K562 (cell line): Measurements from ENCODE around the gene CHRDL2.

Experiments used
- EP300 ChIP-seq: IDR thresholded peaks from 2 replicates; pipeline ENCODE4 v1.6.1; 2012; ENCODE audit warnings: low read length, improper control_type of control experiment
- ESRRA ChIP-seq: fragments of 450-650 bp; IDR thresholded peaks from 2 replicates; pipeline ENCODE4 v1.6.1; 2014; ENCODE audit warnings: low read depth, mild to moderate bottlenecking, moderate library complexity, borderline replicate concordance
- FOXK1 ChIP-seq: sonication (generic); formaldehyde crosslinking; IDR thresholded peaks from 2 replicates; pipeline ENCODE4 v1.8.0; 2022; ENCODE audit warnings: missing genetic modification reagents, mild to moderate bottlenecking, borderline replicate concordance
- GABPA ChIP-seq: fragments of 200-800 bp; sonication (Bioruptor generic); conservative IDR thresholded peaks from 2 replicates; pipeline ENCODE4 v1.6.1; 2016; ENCODE audit warnings: low read depth, missing genetic modification characterization, missing compliant biosample characterization
- NFE2L1 ChIP-seq: fragments of 450-650 bp; IDR thresholded peaks from 2 replicates; pipeline ENCODE4 v1.6.1; 2016; ENCODE audit warnings: missing genetic modification characterization, low read depth, mild to moderate bottlenecking, missing compliant biosample characterization, moderate library complexity, borderline replicate concordance
- RBM22 ChIP-seq: fragments of 200-400 bp; formaldehyde crosslinking; IDR thresholded peaks from 2 replicates; pipeline ENCODE4 v1.6.1; 2018; ENCODE audit warnings: low read length, low read depth; ENCODE audit not compliant: poor library complexity, severe bottlenecking
- RFX5 ChIP-seq: IDR thresholded peaks from 2 replicates; pipeline ENCODE4 v1.6.1; 2011; ENCODE audit warnings: low read depth, mild to moderate bottlenecking, improper control_type of control experiment, low read length
- ZNF316 ChIP-seq: fragments of 450-650 bp; IDR thresholded peaks from 2 replicates; pipeline ENCODE4 v1.6.1; 2016
- TF ChIP-seq, protein P1 (sequence below): IDR thresholded peaks from 2 replicates; pipeline ENCODE4 v1.6.1; 2011; ENCODE audit warnings: borderline replicate concordance, low read depth, mild to moderate bottlenecking, moderate library complexity, low read length; ENCODE audit not compliant: insufficient read depth, poor library complexity, severe bottlenecking

DNA sequence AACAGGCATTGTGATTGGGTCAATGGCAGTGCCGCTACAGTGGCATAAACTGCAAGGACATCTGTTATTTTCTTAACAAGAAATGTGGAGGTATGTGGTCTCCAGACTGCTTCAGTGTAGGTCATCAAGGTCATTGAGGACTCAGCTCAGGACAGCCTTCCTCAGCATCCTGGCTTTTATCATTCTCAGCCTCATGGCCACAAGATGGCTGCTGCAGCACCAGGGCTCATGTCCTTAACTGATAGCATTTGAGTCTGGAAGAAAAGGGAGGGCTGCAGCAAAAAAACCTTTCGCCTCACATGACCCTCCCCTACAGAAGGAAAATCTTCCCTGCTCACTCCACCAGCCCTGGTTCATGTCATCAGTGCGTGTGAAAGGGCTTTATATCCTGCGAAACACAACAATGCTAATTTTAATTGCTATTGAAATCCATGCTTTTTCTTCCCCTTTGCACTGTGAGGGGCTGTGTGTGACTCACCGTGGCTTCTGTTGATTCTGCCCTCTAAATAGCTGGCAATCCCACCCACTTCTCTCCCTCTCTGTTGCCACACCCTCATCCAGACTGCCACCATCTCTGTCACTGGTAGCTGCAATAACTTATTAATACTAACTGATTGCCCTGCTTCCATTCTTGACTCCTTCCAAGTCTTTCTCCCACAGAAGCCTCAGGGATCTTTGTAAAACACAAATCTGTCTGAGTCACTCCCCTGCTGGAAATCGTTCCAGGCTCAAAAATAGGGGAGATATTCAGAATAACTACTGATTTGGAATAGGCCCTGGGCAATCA, 43.8 kb downstream of the CHRDL2 start:
- TF ChIP-seq ESRRA (peak; percentile 82), ZNF316 (no peak), NFE2L1 (tag) (no peak), EP300 (no peak), FOXK1 (CRISPR knock-in tag) (no peak), RBM22 (no peak), RFX5 (no peak), GABPA (tag) (no peak)
- TF ChIP-seq, protein P1, sequence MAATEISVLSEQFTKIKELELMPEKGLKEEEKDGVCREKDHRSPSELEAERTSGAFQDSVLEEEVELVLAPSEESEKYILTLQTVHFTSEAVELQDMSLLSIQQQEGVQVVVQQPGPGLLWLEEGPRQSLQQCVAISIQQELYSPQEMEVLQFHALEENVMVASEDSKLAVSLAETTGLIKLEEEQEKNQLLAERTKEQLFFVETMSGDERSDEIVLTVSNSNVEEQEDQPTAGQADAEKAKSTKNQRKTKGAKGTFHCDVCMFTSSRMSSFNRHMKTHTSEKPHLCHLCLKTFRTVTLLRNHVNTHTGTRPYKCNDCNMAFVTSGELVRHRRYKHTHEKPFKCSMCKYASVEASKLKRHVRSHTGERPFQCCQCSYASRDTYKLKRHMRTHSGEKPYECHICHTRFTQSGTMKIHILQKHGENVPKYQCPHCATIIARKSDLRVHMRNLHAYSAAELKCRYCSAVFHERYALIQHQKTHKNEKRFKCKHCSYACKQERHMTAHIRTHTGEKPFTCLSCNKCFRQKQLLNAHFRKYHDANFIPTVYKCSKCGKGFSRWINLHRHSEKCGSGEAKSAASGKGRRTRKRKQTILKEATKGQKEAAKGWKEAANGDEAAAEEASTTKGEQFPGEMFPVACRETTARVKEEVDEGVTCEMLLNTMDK, result no peak
